ENCODE measurements around the gene HS3ST5. TPM values are rescaled to one million over a fixed set of nuclear protein-coding genes. Genes with fewer than 3 reads are reported as not detected.
A peak's percentile ranks its signal among the peaks of the same experiment; 100 is the strongest.
"Not testable (repeated sequence)": the region's sequence is repeated elsewhere in the genome, so short reads cannot be mapped to it uniquely, and the experiment has no call there.

HS3ST5 gene
- total RNA-seq, 3 donors from 2014 or later = not detected

- ATAC-seq (no peak), DNase-seq (no peak)
- no peaks in the 10 kb centered on the region for H3K4me1 Mint-ChIP-seq (ENCODE audit: low read depth)
- no peaks in the 10 kb centered on the region for H3K9me3 Mint-ChIP-seq
- H3K4me3 Mint-ChIP-seq = no peak overlapping the region
- no peaks in the 10 kb centered on the region for H3K27me3 Mint-ChIP-seq (ENCODE audit: low read depth)
- no peaks in the 10 kb centered on the region for H3K36me3 Mint-ChIP-seq (ENCODE audit: insufficient read depth)
These were observed 11.7 kb upstream of the HS3ST5 start for GRCh38 chr6:114354482-114354881.

GRCh38 chr6:114346451-114346850 is 3.6 kb upstream of the HS3ST5 start:
- Mint-ChIP-seq H3K4me3 (no peak overlapping the region), H3K27me3 (ENCODE audit: low read depth) (peaks cover 22% of the 10 kb centered on the region), H3K4me1 (ENCODE audit: low read depth) (peaks cover 3% of the 10 kb centered on the region), H3K9me3 (no peaks in the 10 kb centered on the region), H3K36me3 (ENCODE audit: insufficient read depth) (no peaks in the 10 kb centered on the region)
- ATAC-seq = no peak
- no peak for DNase-seq

DNA sequence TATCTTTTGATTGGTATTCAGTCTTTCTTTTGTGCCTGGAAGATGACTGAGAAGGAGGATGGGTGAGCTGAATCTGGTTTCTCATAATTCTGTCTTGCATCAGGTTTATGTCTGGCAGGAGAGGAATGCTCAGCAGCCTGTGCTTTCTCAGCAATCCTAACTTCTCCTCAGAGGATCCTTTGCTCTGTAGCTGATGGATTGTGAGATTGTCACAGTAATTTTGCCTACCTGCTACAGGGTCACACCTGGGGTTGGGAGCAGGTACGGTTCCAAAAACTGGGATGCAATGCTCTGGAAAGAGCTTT is 2.1 kb upstream of the HS3ST5 start:
- DNase-seq = no peak
- H3K4me3 Mint-ChIP-seq = no peak overlapping the region
- peaks cover 32% of the 10 kb centered on the region for H3K27me3 Mint-ChIP-seq (ENCODE audit: low read depth)
- no peaks in the 10 kb centered on the region for H3K9me3 Mint-ChIP-seq
- no peaks in the 10 kb centered on the region for H3K36me3 Mint-ChIP-seq (ENCODE audit: insufficient read depth)
- peaks cover 3% of the 10 kb centered on the region for H3K4me1 Mint-ChIP-seq (ENCODE audit: low read depth)
- no peak for ATAC-seq

DNA sequence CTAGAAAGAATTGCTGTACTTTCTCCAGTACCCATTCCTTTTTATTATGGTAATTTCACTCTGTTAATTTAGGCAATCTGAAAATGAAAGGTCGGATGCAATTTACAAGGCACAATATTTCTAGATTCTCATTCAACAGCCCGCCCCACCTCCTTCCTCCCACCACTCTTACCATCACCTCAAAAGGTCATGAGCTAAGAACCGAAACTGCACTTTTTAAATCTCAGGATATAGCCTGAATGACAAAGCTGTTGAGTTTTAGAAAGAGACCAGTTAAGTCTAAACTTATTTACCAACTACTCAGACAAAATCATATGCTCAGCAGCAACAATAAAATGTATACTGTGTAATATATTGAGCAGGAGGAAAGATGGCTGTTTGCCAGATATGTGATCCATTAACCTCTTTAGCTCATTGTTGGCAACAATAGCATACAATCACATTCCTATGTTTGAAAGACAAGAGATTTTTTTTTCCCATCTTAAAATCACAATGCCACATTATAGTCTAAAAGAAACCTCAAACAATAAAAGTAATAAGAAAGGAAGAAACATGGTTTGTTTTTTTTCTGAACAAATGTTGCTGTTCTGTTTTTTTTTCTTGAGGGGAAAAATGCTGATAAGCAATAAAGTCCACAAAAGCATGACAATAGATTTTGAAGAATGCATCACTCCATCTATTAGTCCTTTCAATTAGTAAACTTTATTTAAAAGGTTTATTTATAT is 1.6 kb upstream of the HS3ST5 start:
- ATAC-seq = no peak
- no peak for DNase-seq
- no peaks in the 10 kb centered on the region for H3K9me3 Mint-ChIP-seq
- no peak overlapping the region for H3K4me3 Mint-ChIP-seq
- H3K27me3 Mint-ChIP-seq (ENCODE audit: low read depth) = peaks cover 37% of the 10 kb centered on the region
- no peaks in the 10 kb centered on the region for H3K36me3 Mint-ChIP-seq (ENCODE audit: insufficient read depth)
- H3K4me1 Mint-ChIP-seq (ENCODE audit: low read depth) = peaks cover 3% of the 10 kb centered on the region

GRCh38 chr6:114343782-114344144 is 940 bp upstream of the HS3ST5 start:
- Mint-ChIP-seq H3K27me3 (ENCODE audit: low read depth) (peaks cover 38% of the 10 kb centered on the region), H3K9me3 (no peaks in the 10 kb centered on the region), H3K4me3 (peak overlapping the region; percentile 12), H3K36me3 (ENCODE audit: insufficient read depth) (no peaks in the 10 kb centered on the region), H3K4me1 (ENCODE audit: low read depth) (peaks cover 3% of the 10 kb centered on the region)
- DNase-seq = no peak
- ATAC-seq = no peak

DNA sequence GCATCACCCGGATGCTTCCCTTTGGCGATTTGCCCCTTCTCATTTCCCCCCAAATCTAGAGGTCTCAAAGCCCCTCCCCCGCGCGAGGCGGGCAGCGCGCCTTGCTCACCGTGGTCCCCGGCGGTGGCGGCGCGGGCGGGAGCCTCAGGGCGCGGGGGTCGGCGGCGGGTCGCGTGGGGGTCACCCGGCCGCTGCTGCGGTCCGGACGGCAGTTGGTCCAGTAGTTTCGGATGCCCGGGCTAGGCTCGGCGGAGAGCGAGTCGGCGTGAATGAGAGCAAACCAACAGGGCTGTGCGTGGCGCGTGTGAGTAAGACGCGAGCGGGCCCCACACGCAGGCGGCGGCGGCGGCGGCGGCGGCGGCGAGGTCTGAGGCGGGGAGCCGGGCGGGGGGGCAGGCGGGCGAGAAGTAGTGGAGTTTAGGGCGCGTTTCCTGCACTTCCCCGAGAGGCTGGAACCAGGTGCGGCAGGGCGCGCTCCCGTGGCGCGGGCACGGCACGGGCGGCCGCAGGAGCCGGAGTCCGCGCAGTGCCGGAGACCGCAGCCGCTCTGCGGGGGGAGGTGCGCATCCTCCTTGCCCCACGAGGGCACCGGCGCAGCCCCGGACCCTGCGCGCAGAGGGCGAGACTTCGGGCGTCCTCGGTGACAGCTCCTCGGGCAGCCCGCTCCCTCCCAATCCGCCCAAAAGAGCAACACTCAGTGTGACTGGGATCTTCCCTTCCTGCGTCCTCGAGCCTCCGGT is 567 bp downstream of the HS3ST5 start:
- Mint-ChIP-seq H3K9me3 (no peaks in the 10 kb centered on the region), H3K4me3 (no peak overlapping the region), H3K36me3 (ENCODE audit: insufficient read depth) (no peaks in the 10 kb centered on the region), H3K27me3 (ENCODE audit: low read depth) (peaks cover 38% of the 10 kb centered on the region), H3K4me1 (ENCODE audit: low read depth) (peaks cover 3% of the 10 kb centered on the region)
- DNase-seq (no peak), ATAC-seq (peak in 1 of 2 donors; percentile 33)

DNA sequence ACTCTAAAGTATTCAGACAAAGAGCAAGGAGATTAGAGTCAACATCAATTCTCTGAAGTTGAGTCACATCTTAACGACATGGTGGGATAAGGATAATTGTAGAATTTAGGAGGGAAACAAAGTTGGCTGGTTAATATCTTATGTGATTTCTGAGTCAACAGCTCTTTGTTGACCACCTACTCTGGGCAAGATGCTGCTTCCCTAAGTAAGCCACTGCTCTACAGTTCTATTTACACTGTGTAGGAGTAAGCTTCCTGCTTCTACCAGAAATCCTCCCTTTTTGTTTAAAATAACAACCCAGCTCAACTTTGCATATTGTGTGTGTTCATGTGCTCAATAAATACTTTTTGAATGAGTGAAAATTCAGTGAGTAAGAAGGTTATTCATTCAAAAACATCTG is 3.1 kb downstream of the HS3ST5 start:
- H3K36me3 Mint-ChIP-seq (ENCODE audit: insufficient read depth) = no peaks in the 10 kb centered on the region
- H3K27me3 Mint-ChIP-seq (ENCODE audit: low read depth) = peaks cover 34% of the 10 kb centered on the region
- ATAC-seq (no peak), DNase-seq (no peak)
- no peaks in the 10 kb centered on the region for H3K9me3 Mint-ChIP-seq
- no peak overlapping the region for H3K4me3 Mint-ChIP-seq
- peaks cover 3% of the 10 kb centered on the region for H3K4me1 Mint-ChIP-seq (ENCODE audit: low read depth)

DNA sequence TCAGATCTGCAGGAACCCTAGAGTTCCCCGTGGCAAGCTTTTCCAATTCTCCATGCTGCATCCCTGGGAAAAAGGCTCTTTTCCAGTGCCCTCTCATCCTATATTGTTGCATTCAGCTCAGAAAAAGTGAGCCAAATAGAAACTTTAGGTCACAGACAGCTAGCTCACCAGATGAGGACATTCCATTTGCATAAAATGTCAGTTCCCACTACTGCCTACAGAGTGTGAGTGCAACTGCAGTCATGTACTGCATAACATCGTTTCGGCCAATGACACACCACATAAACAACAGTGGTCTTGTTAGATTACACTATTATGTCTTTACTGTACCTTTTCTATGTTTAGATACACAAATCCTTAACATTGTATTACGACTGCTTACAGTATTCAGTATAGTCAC is 8.6 kb downstream of the HS3ST5 start:
- H3K4me1 Mint-ChIP-seq (ENCODE audit: low read depth) = no peaks in the 10 kb centered on the region
- ATAC-seq (no peak), DNase-seq (no peak)
- no peaks in the 10 kb centered on the region for H3K36me3 Mint-ChIP-seq (ENCODE audit: insufficient read depth)
- no peaks in the 10 kb centered on the region for H3K27me3 Mint-ChIP-seq (ENCODE audit: low read depth)
- H3K9me3 Mint-ChIP-seq = no peaks in the 10 kb centered on the region
- no peak overlapping the region for H3K4me3 Mint-ChIP-seq

GRCh38 chr6:114327074-114327473 is 15.7 kb downstream of the HS3ST5 start:
- H3K4me1 Mint-ChIP-seq (ENCODE audit: low read depth) = no peaks in the 10 kb centered on the region
- no peaks in the 10 kb centered on the region for H3K27me3 Mint-ChIP-seq (ENCODE audit: low read depth)
- no peaks in the 10 kb centered on the region for H3K9me3 Mint-ChIP-seq
- ATAC-seq = no peak
- H3K4me3 Mint-ChIP-seq = no peak overlapping the region
- no peaks in the 10 kb centered on the region for H3K36me3 Mint-ChIP-seq (ENCODE audit: insufficient read depth)
- DNase-seq = no peak

DNA sequence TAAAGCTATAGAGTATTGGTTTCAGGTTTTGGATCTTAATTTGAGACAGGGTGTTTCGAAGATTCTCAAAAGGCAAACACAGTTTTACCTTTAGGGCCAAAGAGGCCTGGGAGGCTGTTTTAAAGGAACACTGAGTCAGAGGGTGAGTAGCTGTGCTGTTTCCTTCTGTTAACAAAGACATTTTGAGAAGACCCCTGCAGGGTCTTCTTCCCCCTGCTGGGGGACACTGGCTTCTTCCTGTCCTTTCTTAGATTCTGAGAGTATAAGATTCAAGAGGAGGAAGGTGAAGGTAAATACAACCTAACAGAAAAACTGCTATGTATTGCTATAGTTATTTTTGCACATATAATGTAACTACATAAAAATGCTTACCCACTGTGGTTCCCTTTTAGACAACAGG is 19.0 kb downstream of the HS3ST5 start:
- H3K4me1 Mint-ChIP-seq (ENCODE audit: low read depth) = no peaks in the 10 kb centered on the region
- H3K9me3 Mint-ChIP-seq = no peaks in the 10 kb centered on the region
- no peaks in the 10 kb centered on the region for H3K27me3 Mint-ChIP-seq (ENCODE audit: low read depth)
- no peaks in the 10 kb centered on the region for H3K36me3 Mint-ChIP-seq (ENCODE audit: insufficient read depth)
- no peak for DNase-seq
- no peak for ATAC-seq
- no peak overlapping the region for H3K4me3 Mint-ChIP-seq

DNA sequence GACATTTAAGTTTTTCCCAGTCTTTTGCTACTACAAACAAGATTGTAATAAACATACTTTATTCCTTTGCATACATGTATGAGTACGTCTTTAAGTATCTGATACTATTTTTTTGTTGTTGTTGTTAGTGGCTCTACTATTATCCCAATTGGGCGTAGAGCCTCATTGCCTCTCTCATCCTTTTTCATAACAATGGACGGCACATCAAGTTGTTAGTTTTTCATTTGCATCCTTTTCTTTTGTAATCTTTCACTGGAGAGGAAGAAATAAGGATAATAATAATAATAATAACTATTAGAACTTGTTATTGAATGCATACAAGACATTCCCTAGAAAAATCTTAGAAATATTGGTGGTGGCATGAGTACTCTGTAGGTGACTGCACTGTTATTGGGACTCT is 23.1 kb downstream of the HS3ST5 start:
- no peaks in the 10 kb centered on the region for H3K36me3 Mint-ChIP-seq (ENCODE audit: insufficient read depth)
- ATAC-seq (no peak), DNase-seq (no peak)
- H3K9me3 Mint-ChIP-seq = no peaks in the 10 kb centered on the region
- no peaks in the 10 kb centered on the region for H3K4me1 Mint-ChIP-seq (ENCODE audit: low read depth)
- H3K27me3 Mint-ChIP-seq (ENCODE audit: low read depth) = no peaks in the 10 kb centered on the region
- H3K4me3 Mint-ChIP-seq = no peak overlapping the region

GRCh38 chr6:114315831-114316595 is 26.8 kb downstream of the HS3ST5 start:
- no peaks in the 10 kb centered on the region for H3K27me3 Mint-ChIP-seq (ENCODE audit: low read depth)
- no peaks in the 10 kb centered on the region for H3K9me3 Mint-ChIP-seq
- H3K36me3 Mint-ChIP-seq (ENCODE audit: insufficient read depth) = no peaks in the 10 kb centered on the region
- H3K4me3 Mint-ChIP-seq = no peak overlapping the region
- ATAC-seq = no peak
- DNase-seq = no peak
- H3K4me1 Mint-ChIP-seq (ENCODE audit: low read depth) = no peaks in the 10 kb centered on the region

GRCh38 chr6:114313816-114314215 is 29.0 kb downstream of the HS3ST5 start:
- not testable (repeated sequence) for H3K4me3 Mint-ChIP-seq; H3K4me1 Mint-ChIP-seq (ENCODE audit: low read depth); H3K36me3 Mint-ChIP-seq (ENCODE audit: insufficient read depth); ATAC-seq; H3K9me3 Mint-ChIP-seq; H3K27me3 Mint-ChIP-seq (ENCODE audit: low read depth); DNase-seq

DNA sequence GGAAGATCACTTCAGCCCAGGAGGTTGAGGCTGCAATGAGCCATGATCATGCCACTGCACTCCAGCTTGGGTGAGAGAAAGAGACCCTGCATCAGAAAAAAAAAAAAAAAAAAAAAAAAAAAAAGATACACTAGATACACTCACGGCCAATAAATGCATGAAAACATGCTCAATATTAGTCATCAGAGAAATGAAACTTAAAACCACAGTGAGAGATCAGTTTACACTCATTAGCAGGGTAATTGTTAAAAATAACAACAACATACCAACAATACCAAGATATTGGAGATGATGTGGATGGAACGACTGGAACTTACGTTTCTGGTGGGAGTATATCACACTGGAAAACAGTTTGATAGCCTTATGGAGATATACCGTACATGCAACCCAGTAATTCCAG is 29.9 kb downstream of the HS3ST5 start:
- DNase-seq (no peak), ATAC-seq (no peak)
- Mint-ChIP-seq H3K9me3 (no peaks in the 10 kb centered on the region), H3K36me3 (ENCODE audit: insufficient read depth) (no peaks in the 10 kb centered on the region), H3K4me1 (ENCODE audit: low read depth) (no peaks in the 10 kb centered on the region), H3K4me3 (no peak overlapping the region), H3K27me3 (ENCODE audit: low read depth) (no peaks in the 10 kb centered on the region)

DNA sequence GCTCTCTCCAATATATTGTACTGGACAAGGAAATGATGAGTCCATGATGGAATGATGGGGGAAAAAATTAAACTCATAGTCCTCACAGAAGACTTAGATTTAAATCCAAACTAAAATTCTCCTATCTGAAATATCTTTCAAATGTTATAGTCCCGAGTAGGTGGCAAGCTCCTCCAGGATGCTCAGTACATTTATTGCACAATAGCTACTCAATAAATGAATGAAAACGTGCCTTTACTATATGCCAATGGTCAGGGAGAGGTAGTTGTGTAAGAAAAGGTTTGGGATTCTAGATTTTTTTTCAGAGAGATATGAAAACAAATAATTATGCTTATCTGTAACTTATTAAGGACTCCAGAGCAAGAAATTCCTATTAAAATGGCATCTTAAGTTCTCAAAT is 32.8 kb downstream of the HS3ST5 start:
- H3K4me1 Mint-ChIP-seq (ENCODE audit: low read depth) = no peaks in the 10 kb centered on the region
- H3K36me3 Mint-ChIP-seq (ENCODE audit: insufficient read depth) = no peaks in the 10 kb centered on the region
- no peaks in the 10 kb centered on the region for H3K27me3 Mint-ChIP-seq (ENCODE audit: low read depth)
- H3K4me3 Mint-ChIP-seq = no peak overlapping the region
- no peak for ATAC-seq
- no peaks in the 10 kb centered on the region for H3K9me3 Mint-ChIP-seq
- no peak for DNase-seq

Data from activated T-cell treated with anti-CD3 and anti-CD28 coated beads, Interleukin-2, amount 50 U/mL, for 4 hours (primary cell).